ENCODE results near the gene ZNF648.

GRCh38 chr1:182035097-182035770 is 26.3 kb downstream of the ZNF648 start:
- TF ChIP-seq FOXA1 (IDR thresholded peaks at IDR 0.05) (no peak), BHLHE40 (IDR thresholded peaks at IDR 0.05; ENCODE audit: borderline replicate concordance) (no peak), SP1 (IDR thresholded peaks at IDR 0.05) (no peak), ELF4 (IDR thresholded peaks at IDR 0.05) (no peak), PKNOX1 (IDR thresholded peaks at IDR 0.05) (no peak), FOXM1 (IDR thresholded peaks at IDR 0.05; ENCODE audit: borderline replicate concordance) (no peak), NFRKB (IDR thresholded peaks at IDR 0.05) (no peak), FOXK2 (IDR thresholded peaks at IDR 0.05) (no peak), CTBP1 (IDR thresholded peaks at IDR 0.05; ENCODE audit: borderline replicate concordance) (no peak), ARNT (IDR thresholded peaks at IDR 0.05) (no peak)

Data from HEK293T (cell line).